LNCAP (cell line): ENCODE measurements around the gene MACF1.

Experiments used
- TF ChIP-seq, protein P1 (sequence below): fragments of 450-650 bp; IDR thresholded peaks from 2 replicates; pipeline ENCODE4 v1.5.1; 2017; ENCODE audit warnings: mild to moderate bottlenecking

MACF1 gene

DNA sequence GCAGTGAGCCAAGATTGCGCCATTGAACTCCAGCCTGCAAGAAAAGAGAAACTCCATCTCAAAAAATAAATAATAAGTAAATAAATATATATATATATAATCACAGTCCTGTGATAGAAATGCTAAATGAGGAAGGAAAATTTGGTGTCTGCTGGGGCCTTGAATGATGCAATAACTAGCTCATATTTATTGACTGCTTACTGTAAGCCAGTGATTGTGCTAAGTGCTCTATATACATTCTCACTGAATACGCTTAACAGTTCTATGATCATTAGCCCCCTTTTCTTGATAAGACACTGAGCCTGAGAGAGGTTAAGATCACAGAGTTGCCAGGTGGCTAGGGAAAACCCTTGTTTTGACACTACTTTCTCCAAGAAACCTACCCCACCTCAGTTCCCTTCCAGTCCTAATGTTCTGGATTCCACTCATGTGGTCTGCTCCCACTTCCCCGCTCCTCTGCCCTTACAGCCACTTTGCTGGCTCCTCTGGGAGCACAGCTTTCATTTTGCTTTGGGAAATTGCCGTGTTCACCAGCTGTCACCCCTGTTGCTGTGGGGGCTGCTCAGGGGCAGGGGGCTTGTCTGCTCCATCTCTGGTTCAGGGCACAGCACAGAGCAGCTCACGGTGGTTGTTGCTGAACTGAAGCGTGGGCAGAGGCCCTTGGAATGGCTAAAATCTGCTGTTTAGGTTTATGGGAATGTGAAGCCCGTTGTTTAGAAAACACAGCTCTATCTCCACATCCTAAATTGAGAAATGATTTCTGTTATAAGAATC is 284.5 kb downstream of the MACF1 start:
- TF ChIP-seq, protein P1, sequence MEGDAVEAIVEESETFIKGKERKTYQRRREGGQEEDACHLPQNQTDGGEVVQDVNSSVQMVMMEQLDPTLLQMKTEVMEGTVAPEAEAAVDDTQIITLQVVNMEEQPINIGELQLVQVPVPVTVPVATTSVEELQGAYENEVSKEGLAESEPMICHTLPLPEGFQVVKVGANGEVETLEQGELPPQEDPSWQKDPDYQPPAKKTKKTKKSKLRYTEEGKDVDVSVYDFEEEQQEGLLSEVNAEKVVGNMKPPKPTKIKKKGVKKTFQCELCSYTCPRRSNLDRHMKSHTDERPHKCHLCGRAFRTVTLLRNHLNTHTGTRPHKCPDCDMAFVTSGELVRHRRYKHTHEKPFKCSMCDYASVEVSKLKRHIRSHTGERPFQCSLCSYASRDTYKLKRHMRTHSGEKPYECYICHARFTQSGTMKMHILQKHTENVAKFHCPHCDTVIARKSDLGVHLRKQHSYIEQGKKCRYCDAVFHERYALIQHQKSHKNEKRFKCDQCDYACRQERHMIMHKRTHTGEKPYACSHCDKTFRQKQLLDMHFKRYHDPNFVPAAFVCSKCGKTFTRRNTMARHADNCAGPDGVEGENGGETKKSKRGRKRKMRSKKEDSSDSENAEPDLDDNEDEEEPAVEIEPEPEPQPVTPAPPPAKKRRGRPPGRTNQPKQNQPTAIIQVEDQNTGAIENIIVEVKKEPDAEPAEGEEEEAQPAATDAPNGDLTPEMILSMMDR = no peak

DNA sequence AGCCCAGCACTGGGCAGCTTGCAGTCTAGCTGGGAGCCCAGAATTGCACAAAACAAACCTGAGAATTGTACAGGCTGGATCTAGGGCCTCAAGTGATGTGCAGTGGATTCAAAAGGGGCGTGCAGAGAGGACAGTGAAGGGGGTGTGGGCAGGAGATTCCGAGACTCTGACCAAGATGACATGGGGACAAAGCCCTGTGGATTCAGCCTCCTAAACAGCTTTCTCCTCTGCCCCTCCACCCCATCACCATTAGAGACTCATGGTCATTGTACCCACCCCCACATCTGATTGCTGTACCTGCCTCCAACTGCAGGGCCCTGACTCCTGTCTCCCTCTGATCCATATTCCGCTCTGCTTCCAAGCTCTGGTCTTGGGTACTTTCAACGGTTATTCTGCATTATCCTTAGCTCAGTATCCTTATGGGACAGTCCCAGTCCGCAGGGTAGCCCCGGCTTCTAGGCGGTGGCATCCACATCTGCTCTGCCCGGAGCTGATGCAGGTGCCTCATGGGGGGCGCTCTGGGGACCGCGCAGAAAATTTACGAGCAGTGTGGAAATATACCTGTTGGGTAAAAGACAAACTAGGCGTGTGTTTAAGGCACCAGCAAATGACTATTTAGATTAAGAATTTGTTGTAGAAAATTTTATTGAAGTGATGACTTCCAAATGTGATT is 285.2 kb downstream of the MACF1 start:
- TF ChIP-seq, protein P1 = no peak

DNA sequence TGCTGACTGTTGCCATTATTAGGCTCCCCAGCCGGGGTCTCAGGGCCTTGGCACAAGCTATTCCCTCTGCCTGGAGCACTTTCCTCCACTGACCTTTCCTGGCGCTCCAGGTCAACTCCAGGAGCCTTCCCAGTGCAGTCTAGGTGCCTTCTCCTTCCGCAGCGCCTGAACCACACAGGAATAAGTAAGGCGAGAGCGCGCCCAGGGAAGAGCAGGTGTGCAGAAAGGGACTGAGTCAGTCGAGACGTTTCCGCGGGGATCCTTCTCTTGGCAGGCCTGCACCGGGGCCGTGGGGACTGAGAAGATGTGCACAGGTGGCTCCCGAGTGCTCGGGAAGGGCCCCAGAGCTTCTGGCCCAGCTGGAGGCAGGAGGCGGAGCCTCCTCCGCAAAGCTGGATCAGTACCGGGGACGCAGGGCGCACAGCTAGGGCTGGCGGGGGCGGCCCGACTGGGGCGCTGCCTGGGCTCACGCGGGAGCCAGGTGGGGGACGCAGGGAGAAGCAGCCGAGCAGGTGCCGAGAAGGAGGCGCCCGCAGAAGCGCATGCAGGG is 286.2 kb downstream of the MACF1 start:
- TF ChIP-seq, protein P1 = no peak

DNA sequence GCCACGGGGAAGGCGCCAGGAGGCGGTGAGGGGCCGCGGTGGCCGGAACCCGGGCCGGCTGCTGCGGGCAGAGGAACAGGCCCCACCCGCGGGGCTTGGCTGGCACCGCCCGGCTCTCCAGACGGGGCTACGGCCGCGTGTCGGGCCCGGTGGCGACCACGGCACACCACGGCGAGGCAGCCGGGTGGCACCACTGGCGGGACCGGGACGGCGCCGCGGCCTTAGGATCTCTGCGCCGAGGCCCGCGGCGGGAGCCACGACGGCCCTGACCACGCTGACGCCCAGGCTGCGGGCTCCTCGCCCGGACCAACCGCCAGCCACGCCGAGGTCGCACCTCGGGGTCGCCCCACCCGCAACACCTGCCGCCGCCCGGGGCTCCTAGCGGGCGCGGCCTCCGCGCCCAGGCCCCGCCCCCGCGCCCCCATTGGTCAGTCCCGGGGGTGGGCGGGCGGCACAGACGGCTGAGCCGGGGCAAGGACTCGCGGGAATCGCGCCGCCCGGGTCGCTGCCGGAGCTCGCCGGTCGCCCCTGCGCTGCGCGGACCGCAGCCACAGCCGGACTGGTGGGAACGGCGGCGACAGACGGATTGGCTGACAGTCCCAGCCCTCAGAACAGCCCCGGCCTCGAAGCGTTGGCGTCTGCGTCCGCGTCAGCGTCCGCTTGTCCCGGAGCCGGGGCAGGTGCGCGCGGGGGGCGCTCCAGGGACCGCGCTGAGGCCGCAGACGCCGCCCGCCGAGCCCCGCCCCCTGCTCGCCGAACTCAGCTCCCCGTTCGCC is 286.8 kb downstream of the MACF1 start, which contains the start of gene BMP8A:
Gene BMP8A (plus strand): TSS at position 491 of the 776 bp plus-strand sequence. CDS start 356 bp downstream, outside the sequence.
- TF ChIP-seq, protein P1 = no peak

DNA sequence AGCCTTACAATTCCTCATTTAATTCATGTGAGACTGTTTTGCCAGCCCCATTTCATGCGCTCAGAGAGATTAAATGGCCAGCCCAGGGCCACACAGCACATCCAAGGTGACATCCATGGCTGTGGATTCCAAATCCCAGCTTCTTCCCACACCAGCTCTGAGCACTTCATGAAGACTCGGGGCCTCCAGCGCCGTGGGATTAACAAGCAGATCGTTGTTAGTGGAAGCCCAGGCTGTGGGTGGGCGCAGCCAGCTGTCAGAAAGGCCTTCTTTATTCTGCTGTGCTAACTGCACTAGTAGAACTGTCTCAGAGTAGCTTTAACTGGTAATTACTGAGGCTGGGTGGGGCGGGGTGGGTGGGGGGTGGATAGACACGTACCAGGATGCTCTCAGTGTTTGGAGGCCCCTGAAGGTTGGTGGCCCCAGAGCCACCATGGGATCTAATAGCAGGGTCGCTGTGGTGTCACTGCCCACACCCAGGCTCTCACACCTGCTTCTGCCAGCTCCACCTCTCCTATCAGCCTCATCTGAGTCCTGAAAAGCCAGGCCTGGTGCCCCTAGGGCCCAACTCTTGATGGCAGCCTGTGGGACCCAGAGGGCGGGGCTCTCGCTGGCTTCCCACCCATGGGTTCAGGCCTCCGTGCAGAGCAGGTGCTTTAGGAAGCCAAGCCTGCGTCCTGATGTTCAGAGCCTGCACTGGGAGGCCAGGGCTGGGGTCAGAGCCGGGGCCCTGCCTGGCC is 290.3 kb downstream of the MACF1 start:
- TF ChIP-seq, protein P1 = no peak

DNA sequence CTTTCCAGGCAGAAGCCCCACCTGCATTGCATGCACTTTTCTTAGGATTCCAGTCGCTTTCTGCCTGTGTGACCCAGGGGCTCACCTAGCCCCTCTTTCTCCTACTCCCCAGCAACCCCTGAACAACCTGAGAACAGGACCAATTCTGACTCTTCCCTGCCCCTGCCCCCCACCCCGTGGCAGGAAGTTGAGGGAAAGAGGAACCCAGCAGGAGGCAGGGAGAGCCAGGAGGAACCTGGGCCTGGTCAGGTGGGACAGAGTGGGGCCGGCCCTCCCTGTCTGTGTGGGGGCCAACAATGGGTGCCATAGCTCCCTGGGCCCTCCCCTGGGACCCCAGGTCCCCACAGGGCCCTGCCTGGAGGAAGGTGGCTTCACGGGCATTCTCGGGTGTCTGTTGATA is 293.1 kb downstream of the MACF1 start:
- TF ChIP-seq, protein P1 = no peak

DNA sequence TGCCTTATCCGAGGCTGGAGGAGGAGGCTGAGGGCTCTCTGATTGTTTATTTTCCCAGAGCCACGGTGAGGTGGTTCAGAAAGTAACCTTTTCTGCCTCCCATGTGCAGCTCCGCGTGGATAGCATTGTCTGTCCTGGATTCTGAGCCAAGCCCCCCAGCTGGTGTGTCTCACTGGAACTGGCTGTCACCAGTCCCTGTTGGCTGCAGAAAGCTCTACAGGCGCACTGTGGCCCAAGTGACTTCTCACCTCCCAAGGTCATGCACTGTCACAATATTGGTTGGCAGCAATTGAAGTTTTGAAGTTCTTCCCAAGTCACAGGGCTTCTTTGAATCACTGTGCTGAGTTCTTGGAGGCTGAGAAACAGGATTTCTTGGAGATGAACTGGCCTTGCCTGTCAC is 295.2 kb downstream of the MACF1 start:
- TF ChIP-seq, protein P1 = no peak
